SU-DHL-6 (cell line): ENCODE data around the gene DCLK3.

ENCODE experiments used
- H2AFZ ChIP-seq: fragments of 200-600 bp; sonication (generic); 2 replicates; pipeline ENCODE4 v1.6.1; 2014; ENCODE audit warnings: low read depth, mild to moderate bottlenecking, moderate library complexity, mixed read lengths, antibody characterized with exemption, low read length; ENCODE audit not compliant: severe bottlenecking
- H3F3A ChIP-seq: fragments of 200-600 bp; shearing (Covaris generic); 2 replicates; pipeline ENCODE4 v1.6.0; 2016; ENCODE audit warnings: antibody characterized with exemption, mild to moderate bottlenecking; ENCODE audit not compliant: insufficient read depth
- H3K27ac ChIP-seq: fragments of 200-600 bp; sonication (generic); 2 replicates; pipeline ENCODE4 v1.5.1; 2016; ENCODE audit warnings: low read depth, mild to moderate bottlenecking, low read length, moderate library complexity, mixed read lengths
- H3K27me3 ChIP-seq: fragments of 200-600 bp; sonication (generic), shearing (Covaris generic); 2 replicates; pipeline ENCODE4 v1.6.0; 2014; ENCODE audit warnings: mild to moderate bottlenecking, low read length
- H3K36me3 ChIP-seq: fragments of 200-600 bp; sonication (generic); 2 replicates; pipeline ENCODE4 v1.6.1; 2014; ENCODE audit warnings: mild to moderate bottlenecking, low read length, mixed read lengths
- H3K4me2 ChIP-seq: fragments of 300-600, 200-600 bp; shearing (Covaris generic), sonication (generic); 2 replicates; pipeline ENCODE4 v1.6.0; 2014; ENCODE audit warnings: low read length, low read depth, mild to moderate bottlenecking; ENCODE audit not compliant: poor library complexity, severe bottlenecking
- H3K4me3 ChIP-seq: fragments of 200-600 bp; sonication (generic); 2 replicates; pipeline ENCODE4 v1.5.1; 2014; ENCODE audit warnings: antibody characterized with exemption, low read length, mild to moderate bottlenecking, mixed read lengths; ENCODE audit not compliant: insufficient read depth, poor library complexity, severe bottlenecking
- H3K79me2 ChIP-seq: fragments of 200-600 bp; sonication (generic); 2 replicates; pipeline ENCODE4 v1.6.1; 2014; ENCODE audit warnings: mild to moderate bottlenecking, low read length, moderate library complexity; ENCODE audit not compliant: insufficient read depth
- H3K9ac ChIP-seq: fragments of 200-600 bp; sonication (generic); 2 replicates; pipeline ENCODE4 v1.7.0; 2014; ENCODE audit warnings: mild to moderate bottlenecking, low read length
- H3K9me2 ChIP-seq: fragments of 200-600 bp; sonication (generic); replicated peaks from 2 replicates; pipeline ENCODE4 v1.6.1; 2014; ENCODE audit warnings: low read length; ENCODE audit not compliant: insufficient read depth
- H3K9me3 ChIP-seq: fragments of 200-600 bp; sonication (generic); 2 replicates; pipeline ENCODE4 v1.6.1; 2014; ENCODE audit warnings: low read length, mixed read lengths; ENCODE audit not compliant: insufficient read depth
- H4K20me1 ChIP-seq: fragments of 200-600 bp; sonication (generic); 2 replicates; pipeline ENCODE4 v1.6.1; 2014; ENCODE audit warnings: low read depth, mild to moderate bottlenecking, antibody characterized with exemption, low read length, moderate library complexity, mixed read lengths
- EZH2phosphoT487 ChIP-seq: fragments of 200-600 bp; sonication (generic), shearing (Covaris generic); conservative IDR thresholded peaks from 2 replicates; pipeline ENCODE4 v1.6.1; 2018; ENCODE audit warnings: mild to moderate bottlenecking, antibody characterized with exemption, low read length, moderate library complexity, mixed read lengths
- TF ChIP-seq, protein P1 (sequence below): fragments of 200-600 bp; sonication (generic); IDR thresholded peaks from one replicate; pipeline ENCODE4 v1.5.1; 2017; ENCODE audit warnings: antibody characterized with exemption, mild to moderate bottlenecking, low read length, moderate library complexity; ENCODE audit not compliant: insufficient read depth, poor library complexity, severe bottlenecking

DCLK3 gene

DNA sequence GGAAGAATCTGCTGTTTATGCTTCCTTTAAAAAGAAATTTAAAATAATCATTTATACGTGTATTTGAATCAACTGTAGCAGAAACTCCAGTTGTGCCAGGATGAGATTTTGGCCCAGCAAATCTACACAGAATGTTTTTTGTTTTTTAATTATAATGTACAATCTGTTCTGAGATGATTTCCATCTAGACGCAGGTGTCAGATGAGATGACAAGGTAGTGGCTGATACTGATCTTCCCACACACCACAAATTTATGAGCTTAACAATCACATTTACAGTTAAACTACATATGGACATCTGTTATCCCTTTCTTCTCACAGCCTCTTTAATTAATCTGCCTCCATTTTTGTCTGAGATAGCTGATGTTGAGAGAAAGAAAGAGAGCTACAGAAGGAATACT, 23.6 kb downstream of the DCLK3 start:
- TF ChIP-seq, protein P1, sequence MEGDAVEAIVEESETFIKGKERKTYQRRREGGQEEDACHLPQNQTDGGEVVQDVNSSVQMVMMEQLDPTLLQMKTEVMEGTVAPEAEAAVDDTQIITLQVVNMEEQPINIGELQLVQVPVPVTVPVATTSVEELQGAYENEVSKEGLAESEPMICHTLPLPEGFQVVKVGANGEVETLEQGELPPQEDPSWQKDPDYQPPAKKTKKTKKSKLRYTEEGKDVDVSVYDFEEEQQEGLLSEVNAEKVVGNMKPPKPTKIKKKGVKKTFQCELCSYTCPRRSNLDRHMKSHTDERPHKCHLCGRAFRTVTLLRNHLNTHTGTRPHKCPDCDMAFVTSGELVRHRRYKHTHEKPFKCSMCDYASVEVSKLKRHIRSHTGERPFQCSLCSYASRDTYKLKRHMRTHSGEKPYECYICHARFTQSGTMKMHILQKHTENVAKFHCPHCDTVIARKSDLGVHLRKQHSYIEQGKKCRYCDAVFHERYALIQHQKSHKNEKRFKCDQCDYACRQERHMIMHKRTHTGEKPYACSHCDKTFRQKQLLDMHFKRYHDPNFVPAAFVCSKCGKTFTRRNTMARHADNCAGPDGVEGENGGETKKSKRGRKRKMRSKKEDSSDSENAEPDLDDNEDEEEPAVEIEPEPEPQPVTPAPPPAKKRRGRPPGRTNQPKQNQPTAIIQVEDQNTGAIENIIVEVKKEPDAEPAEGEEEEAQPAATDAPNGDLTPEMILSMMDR: no peak
- no peak for TF ChIP-seq EZH2phosphoT487
- Histone ChIP-seq H3K9ac (no peak overlapping the region), H3K4me2 (no peak overlapping the region), H3K79me2 (no peaks in the 10 kb centered on the region), H3K36me3 (no peaks in the 10 kb centered on the region), H3K27me3 (no peaks in the 10 kb centered on the region), H3K27ac (no peak overlapping the region), H3K9me2 (no peaks in the 10 kb centered on the region), H2AFZ (no peak overlapping the region), H3K9me3 (no peaks in the 10 kb centered on the region), H4K20me1 (no peaks in the 10 kb centered on the region), H3F3A (no peaks in the 10 kb centered on the region), H3K4me3 (no peak overlapping the region)

DNA sequence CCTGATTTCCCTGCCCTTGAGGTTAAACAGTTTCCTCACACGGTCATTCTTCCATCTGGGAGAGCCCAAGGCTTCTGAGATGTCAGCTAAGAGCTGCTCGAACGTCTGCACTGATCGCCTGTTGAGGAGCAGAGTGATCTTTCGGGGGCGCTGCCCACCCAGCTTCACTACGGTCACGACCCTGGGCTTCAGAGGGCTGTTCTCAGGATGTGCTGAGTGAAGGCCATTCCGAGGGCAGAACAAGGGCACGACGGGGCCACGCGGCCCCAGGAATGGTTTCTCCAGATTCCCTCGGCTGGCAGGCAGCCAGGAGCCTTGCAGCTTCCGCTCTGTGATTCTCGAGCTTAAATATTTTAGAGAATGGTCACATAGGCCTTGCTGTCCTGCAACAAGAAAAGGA, 25.7 kb downstream of the DCLK3 start:
- Histone ChIP-seq H4K20me1 (no peaks in the 10 kb centered on the region), H3F3A (no peaks in the 10 kb centered on the region), H3K27me3 (no peaks in the 10 kb centered on the region), H3K36me3 (no peaks in the 10 kb centered on the region), H3K27ac (no peak overlapping the region), H3K9me3 (no peaks in the 10 kb centered on the region), H3K4me2 (no peak overlapping the region), H3K79me2 (no peaks in the 10 kb centered on the region), H3K9me2 (no peaks in the 10 kb centered on the region), H2AFZ (no peak overlapping the region), H3K9ac (no peak overlapping the region), H3K4me3 (no peak overlapping the region)
- TF ChIP-seq, protein P1: no peak
- TF ChIP-seq EZH2phosphoT487: no peak

GRCh38 chr3:36736301-36736700, 28.1 kb downstream of the DCLK3 start:
- no peak overlapping the region for H3K4me3 ChIP-seq
- H2AFZ ChIP-seq: no peak overlapping the region
- no peaks in the 10 kb centered on the region for H3K79me2 ChIP-seq
- no peaks in the 10 kb centered on the region for H3K27me3 ChIP-seq
- TF ChIP-seq EZH2phosphoT487: no peak
- TF ChIP-seq, protein P1: no peak
- no peaks in the 10 kb centered on the region for H4K20me1 ChIP-seq
- no peaks in the 10 kb centered on the region for H3K36me3 ChIP-seq
- no peak overlapping the region for H3K9ac ChIP-seq
- H3K27ac ChIP-seq: no peak overlapping the region
- H3K9me2 ChIP-seq: no peaks in the 10 kb centered on the region
- no peaks in the 10 kb centered on the region for H3K9me3 ChIP-seq
- H3F3A ChIP-seq: no peaks in the 10 kb centered on the region
- H3K4me2 ChIP-seq: no peak overlapping the region
